HS-27A (cell line): ENCODE data around the gene DOK3.
A peak's percentile ranks its signal among the peaks of the same experiment; 100 is the strongest.

Experiments used
- DNase-seq: peaks from one replicate; pipeline ENCODE4 v3.0.0-alpha.2; 2012; ENCODE audit warnings: low read depth, missing footprints

DOK3 gene

GRCh38 chr5:177509381-177509951 is at the start of gene DOK3:
TSS of gene DOK3 (minus strand) at chr5:177509826. CDS start at chr5:177509540, 286 bp downstream.
- no peak for DNase-seq

- no peak for DNase-seq
Measured at GRCh38 chr5:177557796-177558195, 48.2 kb upstream of the DOK3 start.

- DNase-seq = no peak
Measured at GRCh38 chr5:177557041-177557647, 47.5 kb upstream of the DOK3 start.

GRCh38 chr5:177555665-177556064 is 46.0 kb upstream of the DOK3 start:
- DNase-seq = no peak

GRCh38 chr5:177555228-177555627 is 45.6 kb upstream of the DOK3 start:
- no peak for DNase-seq

GRCh38 chr5:177554474-177555111 is 45.0 kb upstream of the DOK3 start, which contains the start of gene FAM193B:
TSS of gene FAM193B (minus strand) at chr5:177554563. CDS start at chr5:177554458, 105 bp downstream.
- DNase-seq = peak; percentile 45

- no peak for DNase-seq
Measured at GRCh38 chr5:177553671-177554429, 44.2 kb upstream of the DOK3 start.

- no peak for DNase-seq
Measured at GRCh38 chr5:177552839-177553455, 43.3 kb upstream of the DOK3 start.

- no peak for DNase-seq
Measured at GRCh38 chr5:177550122-177550521, 40.5 kb upstream of the DOK3 start.

- DNase-seq = no peak
Measured at GRCh38 chr5:177548495-177548894, 38.9 kb upstream of the DOK3 start.

GRCh38 chr5:177547736-177548135 is 38.1 kb upstream of the DOK3 start:
- no peak for DNase-seq

- peak; percentile 64 for DNase-seq
Measured at GRCh38 chr5:177546258-177546741, 36.7 kb upstream of the DOK3 start.

GRCh38 chr5:177545487-177546257 is 36.0 kb upstream of the DOK3 start:
- DNase-seq = no peak

GRCh38 chr5:177542816-177543465 is 33.3 kb upstream of the DOK3 start:
- DNase-seq = no peak

GRCh38 chr5:177540438-177540837 is 30.8 kb upstream of the DOK3 start:
- no peak for DNase-seq

GRCh38 chr5:177539411-177539810 is 29.8 kb upstream of the DOK3 start:
- DNase-seq = no peak

GRCh38 chr5:177538876-177539275 is 29.2 kb upstream of the DOK3 start:
- no peak for DNase-seq

- DNase-seq = peak; percentile 42
Measured at GRCh38 chr5:177537389-177538361, 28.0 kb upstream of the DOK3 start.

GRCh38 chr5:177536386-177536785 is 26.8 kb upstream of the DOK3 start:
- no peak for DNase-seq

- DNase-seq = no peak
Measured at GRCh38 chr5:177535125-177535524, 25.5 kb upstream of the DOK3 start.
